Caki2 (cell line): ENCODE results near the gene TECRL. TPM values are rescaled to one million over a fixed set of nuclear protein-coding genes. Genes with fewer than 3 reads are reported as not detected.

Experiments
- DNase-seq: peaks from one replicate; pipeline ENCODE4 v3.0.0-alpha.2; 2015; ENCODE audit warnings: low read depth
- in situ Hi-C: cut with HindIII; loops from 2 replicates; pipeline ENCODE4 v1.10.0; 2016; ENCODE audit warnings: low sequenced_read_pairs, low pct_unique_long_range_greater_than_20kb, mixed read lengths
- total RNA-seq: library from RNA; depleted of rRNA; stranded (reverse); fragments of >200 nt; shearing (Covaris generic); gene quantifications from 2 replicates; pipeline ENCODE4 v1.2.3, GENCODE V29; 2014; ENCODE audit warnings: low replicate concordance

TECRL gene
- total RNA-seq, 1 experiment from 2014 or later, result not detected

DNA sequence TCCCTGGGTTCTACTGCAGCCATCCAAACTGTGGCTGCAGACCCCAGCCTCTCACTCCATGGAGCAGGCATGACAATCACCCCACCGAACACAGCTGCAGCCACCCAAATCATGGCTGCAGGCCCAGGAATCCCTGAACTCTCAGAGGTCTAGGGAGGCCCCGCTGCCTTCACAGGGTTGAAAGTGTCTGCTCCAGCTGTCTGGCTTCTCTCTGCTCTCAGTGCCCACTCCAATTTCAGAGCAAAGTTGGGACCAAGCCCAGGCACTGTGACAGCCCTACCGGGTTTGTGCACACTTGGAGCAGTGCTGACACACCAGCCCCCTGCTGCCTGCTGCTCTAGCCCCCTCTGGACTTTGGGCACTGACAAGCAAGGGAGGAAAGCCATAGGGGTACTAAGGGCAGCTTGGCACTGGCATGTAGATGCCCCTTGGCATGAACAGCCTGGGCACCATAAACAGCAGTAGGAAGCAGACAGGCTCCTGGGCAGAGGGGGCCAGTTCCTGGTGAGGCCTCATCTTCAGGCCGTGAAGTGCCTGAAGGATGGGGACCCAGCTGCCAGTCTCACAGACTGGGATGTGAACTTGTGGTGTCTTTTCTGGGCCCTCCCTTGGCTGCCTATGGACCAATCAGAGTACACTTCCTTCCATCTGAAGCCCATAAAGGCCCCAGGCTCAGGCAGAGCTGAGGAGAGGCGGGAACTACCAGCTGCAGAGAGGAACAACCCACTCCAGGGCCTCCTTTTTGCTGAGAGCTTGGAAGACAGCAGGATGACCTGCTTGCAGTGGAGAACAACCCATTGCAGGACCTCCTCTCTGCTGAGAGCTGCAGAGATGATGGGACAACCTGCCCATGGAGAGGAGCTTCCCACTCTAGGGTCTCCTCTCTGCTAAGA, 68.8 kb downstream of the TECRL start:
- in situ Hi-C loops, result no loop called here
- DNase-seq, result no peak

GRCh38 chr4:64334964-64335363, 74.3 kb downstream of the TECRL start:
- no peak for DNase-seq
- in situ Hi-C loops, result no loop called here

DNA sequence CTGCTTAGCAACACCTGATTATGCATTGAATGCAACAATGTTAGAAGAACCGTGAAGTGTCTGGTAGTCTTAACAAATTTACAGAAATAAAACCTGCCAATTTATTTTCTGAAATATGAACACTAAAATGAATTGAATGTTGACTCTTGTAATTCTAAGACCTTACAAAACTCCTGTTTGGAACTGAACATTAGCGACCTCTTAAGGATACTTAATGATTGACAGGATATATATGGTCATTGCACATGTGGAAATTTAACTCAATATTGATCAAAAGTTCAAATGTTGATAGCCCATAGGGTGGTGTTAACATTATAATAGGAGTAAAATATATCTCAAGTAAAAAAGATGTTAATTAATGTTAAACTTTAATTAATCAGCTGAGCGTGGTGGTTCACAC, 79.1 kb downstream of the TECRL start:
- in situ Hi-C loops, result no loop called here
- DNase-seq, result no peak

DNA sequence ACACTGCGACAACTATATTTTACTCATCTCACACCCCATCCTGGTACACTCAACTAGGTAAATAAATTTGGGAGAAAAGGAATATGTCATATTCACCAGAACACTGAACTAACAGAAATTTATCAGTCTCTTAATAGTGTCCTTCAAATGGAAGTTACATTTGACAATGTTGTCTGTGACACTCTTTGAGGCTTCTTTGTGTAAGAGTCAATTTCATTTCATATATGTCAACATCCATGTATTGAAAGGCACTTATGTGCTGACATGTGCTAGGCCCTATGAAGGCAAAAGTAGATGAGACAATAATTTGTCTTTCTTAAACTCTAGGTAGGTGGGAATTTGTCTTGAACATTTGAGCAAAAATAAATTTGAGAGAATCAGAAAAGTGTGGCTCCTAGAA, 82.0 kb downstream of the TECRL start:
- in situ Hi-C loops, result no loop called here
- DNase-seq, result no peak

GRCh38 chr4:64326507-64326906, 82.7 kb downstream of the TECRL start:
- in situ Hi-C loops, result no loop called here

GRCh38 chr4:64306255-64306565, 103.0 kb downstream of the TECRL start:
- in situ Hi-C loops, result no loop called here
- no peak for DNase-seq

More at GRCh38 chr4:64326507-64326906, 82.7 kb downstream of the TECRL start:
- DNase-seq, result no peak

DNA sequence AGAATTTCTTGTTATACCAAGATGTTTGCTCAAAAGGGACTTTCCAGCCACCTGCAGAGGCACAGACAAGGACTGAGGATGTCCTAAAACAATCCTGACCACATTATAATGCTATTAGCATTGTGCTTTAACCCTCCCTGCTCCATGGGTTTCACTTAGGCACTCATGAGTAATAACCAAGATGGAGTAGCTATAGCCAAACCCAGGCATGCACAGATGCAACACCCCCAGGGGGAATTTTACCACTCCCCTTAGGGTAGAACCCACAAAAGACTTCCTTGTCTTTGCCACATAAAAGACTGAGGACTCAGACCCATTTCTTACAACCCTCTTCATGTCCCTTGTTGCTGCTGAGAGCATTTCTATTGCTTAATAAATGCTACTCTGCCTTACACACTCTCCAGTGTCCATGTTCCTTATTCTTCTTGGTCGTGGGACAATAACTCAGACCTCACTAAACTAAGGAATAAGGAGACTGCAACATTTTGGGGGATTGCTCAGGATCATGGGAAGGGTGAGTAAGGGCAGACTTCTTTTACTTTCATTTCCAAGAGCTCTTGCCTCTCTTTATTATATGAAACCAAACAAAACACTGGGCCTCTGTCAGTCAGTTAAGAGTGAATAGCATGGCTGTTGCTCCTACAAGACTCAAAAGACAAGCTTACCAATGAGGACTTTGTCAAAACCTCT, 103.5 kb downstream of the TECRL start:
- in situ Hi-C loops, result no loop called here
- no peak for DNase-seq

- no peak for DNase-seq
- in situ Hi-C loops, result no loop called here
These were observed 136.8 kb downstream of the TECRL start for GRCh38 chr4:64272432-64272831.

- in situ Hi-C loops, result no loop called here
- peak; percentile 58 for DNase-seq
These were observed 137.6 kb downstream of the TECRL start for GRCh38 chr4:64271601-64272081.

DNA sequence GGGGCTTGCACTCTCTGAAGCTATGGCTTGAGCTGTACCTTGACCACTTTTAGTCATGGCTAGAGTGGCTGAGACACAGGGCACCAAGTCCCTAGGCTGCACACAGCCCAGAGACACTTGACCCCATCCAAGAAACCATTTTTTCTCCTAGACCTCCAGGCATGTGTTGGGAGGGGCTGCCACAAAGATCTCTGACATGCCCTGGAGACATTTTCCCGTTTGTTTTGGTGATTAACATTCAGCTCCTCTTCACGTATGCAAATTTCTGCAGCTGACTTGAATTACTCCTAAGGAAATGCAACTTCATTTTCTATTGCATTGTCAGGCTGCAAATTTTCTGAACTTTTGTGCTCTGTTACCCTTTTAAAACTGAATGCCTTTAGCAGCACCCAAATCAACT, 142.6 kb downstream of the TECRL start:
- no peak for DNase-seq
- in situ Hi-C loops, result no loop called here

- no peak for DNase-seq
- in situ Hi-C loops, result no loop called here
These were observed 143.0 kb downstream of the TECRL start for GRCh38 chr4:64266263-64266662.

DNA sequence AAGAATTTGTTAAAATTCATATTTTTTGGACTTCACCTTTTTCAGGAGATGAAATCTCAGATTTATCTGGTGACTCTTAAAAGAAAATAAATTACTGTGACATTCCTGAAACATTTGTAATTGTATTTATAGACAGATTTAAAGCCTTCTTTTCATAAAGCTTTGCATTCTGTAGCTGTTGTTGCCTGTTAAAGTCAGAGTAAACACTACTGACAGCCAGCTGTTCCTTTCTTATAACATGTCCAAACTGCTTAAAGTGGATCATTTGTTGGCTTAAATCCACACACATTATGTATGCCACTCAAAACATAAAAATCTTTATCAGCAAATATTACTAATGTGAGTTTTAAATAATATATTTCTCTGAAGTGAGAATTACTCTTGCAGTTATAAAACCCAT, 157.5 kb downstream of the TECRL start:
- no peak for DNase-seq
- in situ Hi-C loops, result no loop called here

- DNase-seq, result no peak
- in situ Hi-C loops, result no loop called here
These were observed 158.8 kb downstream of the TECRL start for GRCh38 chr4:64250488-64250887.

DNA sequence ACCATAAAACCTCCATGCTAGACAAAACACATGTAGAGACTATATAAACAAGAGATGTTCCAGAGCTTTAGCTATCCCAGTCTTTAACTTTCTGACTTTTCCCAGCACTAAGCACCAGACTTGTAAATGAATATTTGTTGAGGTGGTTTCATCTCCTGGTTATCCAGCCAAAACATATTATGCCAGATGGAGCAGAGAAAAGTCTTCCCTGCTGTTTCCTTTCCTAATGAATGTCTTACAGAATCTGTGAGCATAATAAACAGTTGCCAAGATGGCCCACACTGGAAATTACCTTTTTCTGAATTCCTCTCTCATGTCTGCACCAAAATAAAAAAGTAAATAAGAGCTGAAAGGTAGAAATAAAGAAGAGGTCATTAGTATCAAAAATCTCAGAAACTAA, 159.2 kb downstream of the TECRL start:
- in situ Hi-C loops, result no loop called here

DNA sequence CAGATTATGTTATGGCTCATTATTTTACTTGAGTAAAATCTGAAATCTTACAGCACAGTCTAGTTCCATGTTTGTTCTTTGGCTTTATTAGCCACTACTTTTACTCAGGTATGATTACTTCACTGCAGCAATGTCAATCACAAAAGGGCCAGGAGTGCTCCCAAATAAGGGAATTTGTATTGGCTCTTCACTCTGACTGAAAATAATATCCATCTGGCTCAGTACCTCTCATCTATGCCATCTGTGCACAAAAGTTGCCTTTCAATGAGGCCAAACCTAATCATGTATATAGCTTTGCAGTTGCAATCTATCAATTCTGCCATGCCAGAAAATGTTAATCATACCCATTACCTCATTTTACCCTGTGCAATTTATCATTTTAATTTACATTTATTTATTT, 161.1 kb downstream of the TECRL start:
- DNase-seq, result no peak
- in situ Hi-C loops, result no loop called here

More for the DNA sequence above, 159.2 kb downstream of the TECRL start:
- no peak for DNase-seq

- in situ Hi-C loops, result no loop called here
- no peak for DNase-seq
These were observed 178.4 kb downstream of the TECRL start for GRCh38 chr4:64230709-64231310.
